H1 (cell line): Measurements from ENCODE around the gene HINT3.

Source experiments
- CTCF ChIP-seq, 3 experiments: IDR thresholded peaks; 1 replicate in 2 of 3; 2 replicates in 1 of 3; pipeline versions ENCODE4 v1.5.1 to v1.6.1; 2011; ENCODE audit warnings: low read length in 3 of 3, mild to moderate bottlenecking in 3 of 3, inconsistent platforms in 2 of 3, low read depth in 1 of 3, moderate library complexity in 1 of 3; ENCODE audit not compliant: insufficient read depth in 1 of 3; ENCODE audit errors: control extremely low read depth in 1 of 3
- EGR1 ChIP-seq: IDR thresholded peaks from 2 replicates; pipeline ENCODE4 v1.6.1; 2011; ENCODE audit warnings: low read depth, low read length, borderline replicate concordance
- EZH2 ChIP-seq: fragments of 200-600 bp; sonication (generic); IDR thresholded peaks from 2 replicates; pipeline ENCODE4 v1.7.1; 2012; ENCODE audit warnings: low read depth, mild to moderate bottlenecking, moderate library complexity, low read length, inconsistent platforms; ENCODE audit not compliant: severe bottlenecking
- POLR2AphosphoS5 ChIP-seq: IDR thresholded peaks from 2 replicates; pipeline ENCODE4 v1.6.1; 2011; ENCODE audit warnings: low read depth, low read length
- TAF7 ChIP-seq: optimal IDR thresholded peaks from 2 replicates; pipeline ENCODE3; 2011; ENCODE audit warnings: low read depth, mild to moderate bottlenecking, inconsistent platforms, low read length, moderate library complexity, borderline replicate concordance
- TBP ChIP-seq: IDR thresholded peaks from 2 replicates; pipeline ENCODE4 v1.6.1; 2011; ENCODE audit warnings: low read depth, low read length, improper control_type of control experiment
- ZNF274 ChIP-seq: IDR thresholded peaks from 2 replicates; pipeline ENCODE4 v1.7.0; 2012; ENCODE audit warnings: low read length, borderline replicate concordance; ENCODE audit errors: extremely low read depth

- TF ChIP-seq CTCF (IDR thresholded peaks at IDR 0.05; ENCODE audit: control extremely low read depth in 1 of 3, insufficient read depth in 1 of 3, low read depth in 1 of 3, low read length in 3 of 3): no peak
- no peak for TF ChIP-seq EGR1
- no peak for TF ChIP-seq TAF7
- no peak for TF ChIP-seq ZNF274
- no peak for TF ChIP-seq POLR2AphosphoS5
- no peak for TF ChIP-seq EZH2
- TF ChIP-seq TBP: no peak
Measured at GRCh38 chr6:126007800-126008199, 51.2 kb downstream of the HINT3 start.
